Activated CD8-positive, alpha-beta memory T cell treated with anti-CD3 and anti-CD28 coated beads for 24 hours (primary cell): Measurements from ENCODE around the gene GPX2.

Source experiments
- DNase-seq: peaks from one replicate; pipeline ENCODE4 v3.0.0-alpha.2; 2020

GPX2 gene

DNA sequence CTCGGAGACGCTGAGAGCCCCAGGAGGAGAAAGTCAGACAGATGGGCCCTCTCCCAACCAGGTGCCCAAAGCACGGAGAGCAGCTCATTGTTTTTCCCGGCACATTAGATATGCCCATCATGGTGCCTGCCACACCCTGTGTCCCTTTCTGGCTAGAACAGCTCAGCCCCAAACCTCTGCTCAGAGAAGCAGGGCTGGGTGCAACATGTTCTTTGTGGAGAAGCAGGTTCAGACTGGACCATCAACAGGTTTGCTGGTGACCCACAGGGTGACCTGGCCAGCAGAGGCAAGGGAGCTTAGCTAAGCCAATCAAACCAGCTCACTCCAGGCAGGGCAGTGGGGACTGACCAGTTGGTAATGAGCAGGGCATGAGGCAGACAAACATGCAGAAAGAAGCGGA, 16.2 kb upstream of the GPX2 start:
- no peak for DNase-seq

GRCh38 chr14:64958201-64958600, 15.7 kb upstream of the GPX2 start:
- DNase-seq: no peak

DNA sequence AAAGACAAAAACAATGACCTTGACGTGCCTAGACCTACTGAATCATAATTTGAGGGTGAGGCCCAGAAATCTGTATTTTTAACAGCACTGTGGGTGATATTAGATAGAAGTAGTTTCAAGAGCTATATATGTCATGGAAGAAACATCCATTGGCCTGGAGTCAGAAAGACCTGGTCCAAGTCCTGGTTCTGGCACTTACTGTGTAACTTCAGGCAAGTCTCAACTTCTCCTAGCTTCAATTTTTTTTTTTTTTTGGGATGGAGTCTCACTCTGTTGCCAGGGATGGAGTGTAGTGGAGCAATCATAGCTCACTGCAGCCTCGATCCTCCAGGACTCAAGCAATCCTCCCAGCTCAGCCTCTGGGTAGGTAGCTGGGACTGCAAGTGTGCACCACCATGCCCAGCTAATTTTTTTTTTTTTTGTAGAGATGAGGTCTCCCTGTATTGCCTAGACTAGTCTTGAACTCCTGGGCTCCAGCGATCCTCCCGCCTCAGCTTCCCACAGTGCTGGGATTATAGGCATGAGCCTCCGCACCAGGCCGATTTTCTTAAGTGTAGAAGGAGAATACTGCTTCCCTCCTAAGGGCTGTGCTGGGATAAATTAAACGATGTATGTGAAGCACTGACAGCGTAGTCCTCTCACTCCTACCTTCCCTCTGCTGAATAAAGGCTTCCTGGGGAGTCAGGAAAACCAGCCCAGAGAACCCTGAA, 14.3 kb upstream of the GPX2 start:
- no peak for DNase-seq

GRCh38 chr14:64955297-64955696, 12.8 kb upstream of the GPX2 start:
- DNase-seq: no peak

- no peak for DNase-seq
Observed at GRCh38 chr14:64954491-64955240, 12.1 kb upstream of the GPX2 start.

DNA sequence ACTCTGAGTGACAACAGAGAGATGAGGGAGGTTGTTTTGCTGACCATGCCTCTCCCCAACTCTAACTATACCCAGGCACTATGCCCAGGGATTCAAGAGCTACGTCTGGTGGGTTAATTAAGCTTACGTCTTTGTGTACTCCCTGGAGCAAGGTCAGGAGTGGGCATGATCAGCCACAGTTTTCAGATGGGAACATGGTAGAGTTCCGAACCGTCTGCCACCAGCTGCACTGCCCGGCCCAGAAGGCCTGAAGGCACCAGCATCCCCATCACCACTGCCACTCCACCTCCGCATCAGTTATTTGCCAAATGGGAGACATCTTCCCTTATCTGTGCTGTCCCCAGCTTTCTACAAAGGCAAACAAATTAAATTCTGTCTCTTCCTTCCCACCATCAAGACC, 11.1 kb upstream of the GPX2 start:
- no peak for DNase-seq

DNA sequence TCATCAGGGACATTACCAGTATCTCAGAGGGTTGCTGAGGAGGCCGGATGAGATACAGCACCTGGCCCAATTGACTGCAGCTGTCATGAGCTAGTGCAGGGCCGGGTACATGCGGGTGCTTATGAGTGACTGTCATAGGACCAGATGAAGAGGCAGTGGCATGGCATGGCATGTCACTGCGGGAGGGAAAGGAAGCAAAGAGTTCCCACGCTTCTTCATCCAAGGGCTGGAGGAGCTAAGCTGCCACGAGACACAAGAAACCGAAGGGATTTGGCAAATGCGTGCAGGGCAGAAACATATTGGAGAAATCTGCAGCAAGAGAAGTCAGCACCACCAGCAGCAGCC, 10.7 kb upstream of the GPX2 start:
- DNase-seq: no peak

- no peak for DNase-seq
Observed at GRCh38 chr14:64952598-64953309, 10.2 kb upstream of the GPX2 start.

GRCh38 chr14:64951724-64952123, 9.2 kb upstream of the GPX2 start:
- DNase-seq: no peak

GRCh38 chr14:64951291-64951690, 8.7 kb upstream of the GPX2 start:
- DNase-seq: no peak

- no peak for DNase-seq
Observed at GRCh38 chr14:64950889-64951288, 8.3 kb upstream of the GPX2 start.

- no peak for DNase-seq
Observed at GRCh38 chr14:64948612-64949210, 6.2 kb upstream of the GPX2 start.

- DNase-seq: peak; percentile 46
Observed at GRCh38 chr14:64947710-64948611, 5.4 kb upstream of the GPX2 start.

DNA sequence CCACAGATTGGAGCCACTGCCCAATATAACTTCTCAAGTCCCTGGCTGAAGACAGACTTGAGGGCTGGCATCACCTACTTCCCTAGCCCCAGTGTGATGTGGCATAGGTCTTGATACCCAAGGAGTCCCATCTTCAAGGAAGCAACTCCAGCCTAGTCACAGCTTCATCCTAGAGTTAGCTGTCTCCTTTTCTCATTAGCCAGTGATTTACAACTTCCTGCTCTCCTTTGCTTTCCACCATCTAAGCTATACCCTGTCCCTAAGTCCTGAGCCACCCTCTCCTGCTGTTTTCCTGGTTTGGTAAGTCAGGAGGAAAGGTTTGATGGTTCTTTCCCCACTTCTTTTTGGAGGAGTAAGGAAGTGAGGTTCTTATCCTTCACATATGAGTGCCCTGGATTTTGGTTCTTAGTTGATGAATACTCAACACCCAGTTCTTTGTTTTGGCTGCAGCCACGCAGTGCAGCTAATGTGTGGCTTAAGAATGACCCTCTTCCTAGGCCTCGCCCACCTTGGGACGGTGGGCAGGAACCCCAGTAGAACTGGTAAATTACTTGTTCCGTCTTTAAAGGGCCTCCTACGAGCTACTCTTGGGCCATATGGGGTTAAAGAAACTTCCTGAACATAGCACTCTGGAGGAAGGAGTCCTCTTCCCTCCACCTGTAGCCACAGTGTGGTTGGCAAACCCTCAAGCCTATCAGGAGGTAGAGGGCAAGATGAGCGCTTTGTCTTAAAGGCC, 3.9 kb upstream of the GPX2 start:
- peak; percentile 45 for DNase-seq

- DNase-seq: peak; percentile 33
Observed at GRCh38 chr14:64945431-64946178, 3.1 kb upstream of the GPX2 start.

DNA sequence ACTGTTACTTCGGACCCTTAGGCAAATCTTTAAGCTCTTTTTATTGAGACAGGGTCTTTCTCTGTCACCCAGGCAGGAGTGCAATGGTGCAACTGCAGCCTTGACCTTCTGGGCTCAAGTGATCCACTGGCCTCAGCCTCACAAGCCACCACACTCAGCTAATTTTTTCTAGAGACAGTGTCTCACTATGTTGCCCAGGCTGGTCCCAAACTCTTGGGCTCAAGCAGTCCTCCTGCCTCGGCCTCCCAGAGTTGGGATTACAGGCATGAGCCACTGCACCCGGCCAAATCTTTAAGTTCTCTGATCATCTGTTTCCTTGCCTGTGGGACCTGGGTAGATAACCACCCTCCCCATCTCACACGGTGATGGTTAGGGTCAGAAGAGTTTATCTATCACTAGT, 2.3 kb upstream of the GPX2 start:
- peak; percentile 24 for DNase-seq

- peak; percentile 53 for DNase-seq
Observed at GRCh38 chr14:64944041-64944440, 1.5 kb upstream of the GPX2 start.

DNA sequence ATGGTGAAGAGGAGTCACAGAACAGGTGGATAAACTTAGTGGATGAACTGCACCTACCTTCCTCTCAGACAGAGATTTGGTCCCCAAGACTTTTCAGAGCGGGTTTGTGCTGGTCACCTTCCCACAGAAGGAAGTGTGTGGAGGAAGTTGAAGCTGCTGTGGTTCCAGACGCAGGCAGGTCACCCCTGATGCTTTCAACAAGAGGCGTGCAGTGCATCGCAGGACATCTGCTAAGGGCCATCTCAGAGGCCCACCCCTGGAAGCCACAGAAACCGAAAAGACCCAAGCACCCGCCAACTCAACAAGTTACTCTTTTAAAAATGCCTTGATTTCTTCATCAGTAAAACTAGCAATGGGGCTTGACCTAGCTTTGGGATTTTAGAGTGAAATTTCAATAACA, 1.0 kb upstream of the GPX2 start:
- DNase-seq: peak; percentile 51

DNA sequence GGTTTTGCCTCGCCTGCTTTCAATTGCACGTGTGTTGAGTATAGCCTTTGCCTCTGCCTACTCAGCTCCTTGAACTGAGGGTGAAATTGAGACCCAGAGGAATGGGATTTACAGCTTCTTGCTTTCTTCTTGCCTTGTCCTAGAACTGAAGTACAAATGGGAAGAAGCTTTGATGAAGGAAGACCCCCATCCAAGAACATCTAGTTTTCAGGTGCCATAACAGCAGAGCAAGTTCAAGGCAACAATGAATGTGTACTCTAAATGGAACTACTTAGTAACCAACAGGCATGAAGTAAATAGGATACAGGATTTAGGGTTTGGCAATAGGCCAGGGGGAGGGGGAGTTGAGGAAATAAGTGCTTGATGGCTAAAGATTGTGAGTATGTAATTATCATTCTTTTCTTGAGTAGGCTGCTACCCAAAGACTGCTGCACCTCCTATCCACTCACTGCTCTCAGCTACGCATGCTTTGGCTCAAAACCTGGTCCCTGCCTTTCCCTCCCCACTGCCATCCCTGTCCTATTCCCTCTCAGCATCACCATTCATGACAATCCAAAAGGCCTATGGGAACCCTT, 2.1 kb downstream of the GPX2 start:
- DNase-seq: peak; percentile 35

- no peak for DNase-seq
Observed at GRCh38 chr14:64939817-64940190, 2.7 kb downstream of the GPX2 start.
